ENCODE results near the gene KCTD7. TPM values are rescaled to one million over a fixed set of nuclear protein-coding genes. Genes with fewer than 3 reads are reported as not detected.
"Not testable (repeated sequence)": the region's sequence is repeated elsewhere in the genome, so short reads cannot be mapped to it uniquely, and the experiment has no call there.

KCTD7 gene
- total RNA-seq, 4 donors from 2014 or later: 8.7 to 23.5 (median 17.8) TPM

- no peaks in the 10 kb centered on the region for H3K36me3 ChIP-seq
- no peak for TF ChIP-seq CTCF (IDR thresholded peaks at IDR 0.05)
- TF ChIP-seq POLR2A (IDR thresholded peaks at IDR 0.05): no peak
- no peaks in the 10 kb centered on the region for H3K27me3 ChIP-seq
- intact Hi-C loops (cut with DNase I; ENCODE audit: low total_unique reads): no loop called here
- peak overlapping the region; percentile 90 to 100 for H3K4me3 ChIP-seq
- no peaks in the 10 kb centered on the region for H3K4me1 ChIP-seq
- peak in 1 of 2 donors; percentile 28 for DNase-seq
- peak overlapping the region; percentile 94 to 97 for H3K27ac ChIP-seq
- H3K9me3 ChIP-seq: no peaks in the 10 kb centered on the region
Observed at GRCh38 chr7:66682350-66683093, 53.8 kb downstream of the KCTD7 start.

DNA sequence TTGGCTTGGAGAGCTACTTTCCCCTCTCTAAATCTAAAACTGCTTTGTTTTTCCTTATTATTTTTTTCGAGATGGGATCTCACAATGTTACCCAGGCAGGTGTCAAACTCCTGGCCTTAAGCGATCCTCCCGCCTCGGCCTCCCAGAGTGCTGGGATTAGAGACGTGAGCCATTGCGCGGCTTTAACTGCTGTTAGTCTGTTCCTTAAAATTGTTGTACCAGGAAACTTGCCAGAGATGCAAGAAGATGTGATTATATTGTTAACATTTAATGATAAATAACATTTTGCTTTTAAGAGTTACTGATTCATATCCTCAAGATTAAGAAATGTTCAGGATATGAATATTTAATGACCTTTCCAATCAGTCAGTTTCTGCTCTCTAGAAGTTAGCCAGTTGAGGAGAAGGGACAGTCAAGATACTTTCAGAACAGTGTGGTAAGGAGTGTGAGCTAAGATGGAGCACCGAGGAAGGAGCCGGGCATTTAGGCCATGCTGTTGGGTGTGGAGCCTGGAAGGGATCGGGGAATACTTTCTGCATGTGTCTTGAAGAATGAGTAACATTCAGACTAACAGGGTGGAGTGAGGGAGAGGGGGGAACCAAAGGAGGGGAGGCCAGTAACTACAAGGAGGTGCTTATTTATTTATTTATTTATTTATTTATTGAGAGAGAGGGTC lies 54.6 kb downstream of the KCTD7 start:
- Histone ChIP-seq H3K4me3 (peak overlapping the region; percentile 90 to 100), H3K27ac (peak overlapping the region in 1 of 2 donors; percentile 97)
- H3K9me3 ChIP-seq; H3K36me3 ChIP-seq; intact Hi-C loops (cut with DNase I; ENCODE audit: low total_unique reads); H3K27me3 ChIP-seq; DNase-seq; H3K4me1 ChIP-seq: not testable (repeated sequence)

DNA sequence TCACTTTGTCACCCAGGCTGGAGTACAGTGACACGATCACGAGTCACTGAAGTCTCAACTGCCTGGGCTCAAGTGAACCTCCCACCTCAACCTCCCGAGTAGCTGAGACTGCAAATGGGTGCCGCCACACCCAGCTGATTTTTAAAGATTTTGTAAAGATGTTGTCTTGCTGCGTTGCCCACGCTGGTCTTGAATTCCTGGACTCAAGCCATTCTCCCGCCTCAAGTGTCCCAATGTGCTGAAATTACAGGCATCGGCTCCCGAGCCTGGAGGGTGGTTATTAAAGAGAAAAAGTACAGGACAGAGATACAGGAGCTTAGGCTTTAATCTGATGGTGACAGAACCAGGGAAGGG lies 55.1 kb downstream of the KCTD7 start:
- H3K27me3 ChIP-seq: no peaks in the 10 kb centered on the region
- H3K4me3 ChIP-seq: no peak overlapping the region
- no peak for TF ChIP-seq POLR2A (IDR thresholded peaks at IDR 0.05)
- TF ChIP-seq CTCF (IDR thresholded peaks at IDR 0.05): no peak
- intact Hi-C loops (cut with DNase I; ENCODE audit: low total_unique reads): no loop called here
- H3K27ac ChIP-seq: no peak overlapping the region
- no peak for DNase-seq
- H3K4me1 ChIP-seq: no peaks in the 10 kb centered on the region
- H3K36me3 ChIP-seq: no peaks in the 10 kb centered on the region
- H3K9me3 ChIP-seq: no peaks in the 10 kb centered on the region

GRCh38 chr7:66685663-66686062 lies 57.0 kb downstream of the KCTD7 start:
- H3K27me3 ChIP-seq; H3K4me3 ChIP-seq; H3K27ac ChIP-seq; H3K4me1 ChIP-seq; H3K36me3 ChIP-seq; H3K9me3 ChIP-seq; intact Hi-C loops (cut with DNase I; ENCODE audit: low total_unique reads); DNase-seq: not testable (repeated sequence)

DNA sequence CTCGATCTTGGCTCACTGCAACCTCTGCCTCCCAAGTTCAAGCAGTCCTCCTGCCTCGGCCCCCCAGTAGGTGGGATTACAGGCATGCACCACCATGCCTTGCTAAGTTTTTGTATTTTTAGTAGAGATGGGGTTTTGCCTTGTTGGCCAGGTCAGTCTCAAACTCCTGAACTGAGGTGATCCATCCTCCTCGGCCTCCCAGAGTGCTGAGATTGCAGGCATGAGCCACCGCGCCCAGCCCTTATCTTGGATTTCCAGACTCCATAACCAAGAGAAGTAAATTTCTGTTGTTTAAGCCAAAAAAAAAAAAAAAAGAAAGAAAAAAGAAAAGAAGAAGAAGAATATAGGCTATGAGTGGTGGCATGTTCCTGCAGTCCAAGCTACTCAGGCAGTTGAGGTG lies 58.5 kb downstream of the KCTD7 start:
- no peaks in the 10 kb centered on the region for H3K27me3 ChIP-seq
- intact Hi-C loops (cut with DNase I; ENCODE audit: low total_unique reads): no loop called here
- H3K27ac ChIP-seq: no peak overlapping the region
- no peaks in the 10 kb centered on the region for H3K36me3 ChIP-seq
- H3K4me3 ChIP-seq: no peak overlapping the region
- H3K9me3 ChIP-seq: no peaks in the 10 kb centered on the region
- TF ChIP-seq POLR2A (IDR thresholded peaks at IDR 0.05): no peak
- TF ChIP-seq CTCF (IDR thresholded peaks at IDR 0.05): no peak
- no peak for DNase-seq
- no peaks in the 10 kb centered on the region for H3K4me1 ChIP-seq

DNA sequence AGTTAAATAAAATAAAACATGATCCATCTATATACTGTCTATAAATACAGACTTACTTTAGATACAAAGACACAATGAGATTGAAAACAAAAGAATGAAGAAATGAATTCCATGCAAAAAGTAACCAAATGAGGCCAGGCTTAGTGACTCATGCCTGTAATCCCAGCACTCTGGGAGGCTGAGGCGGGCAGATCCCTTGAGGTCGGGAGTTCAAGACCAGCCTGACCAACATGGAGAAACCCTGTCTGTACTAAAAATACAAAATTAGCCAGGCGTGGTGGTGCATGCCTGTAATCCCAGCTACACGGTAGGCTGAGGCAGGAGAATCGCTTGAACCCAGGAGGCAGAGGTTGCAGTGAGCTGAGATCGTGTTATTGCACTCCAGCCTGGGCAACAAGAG lies 59.0 kb downstream of the KCTD7 start:
- H3K27ac ChIP-seq; H3K4me3 ChIP-seq; intact Hi-C loops (cut with DNase I; ENCODE audit: low total_unique reads); H3K36me3 ChIP-seq; H3K27me3 ChIP-seq; H3K9me3 ChIP-seq; H3K4me1 ChIP-seq; DNase-seq: not testable (repeated sequence)
